Globus pallidus (tissue), 1 donor: Measurements from ENCODE around the gene SCN7A.
A peak's percentile ranks its signal among the peaks of the same experiment; 100 is the strongest.

Experiments used
- DNase-seq: peaks from one replicate; pipeline ENCODE4 v3.0.0-alpha.2; 2015; ENCODE audit warnings: low spot score

The SCN7A gene

DNA sequence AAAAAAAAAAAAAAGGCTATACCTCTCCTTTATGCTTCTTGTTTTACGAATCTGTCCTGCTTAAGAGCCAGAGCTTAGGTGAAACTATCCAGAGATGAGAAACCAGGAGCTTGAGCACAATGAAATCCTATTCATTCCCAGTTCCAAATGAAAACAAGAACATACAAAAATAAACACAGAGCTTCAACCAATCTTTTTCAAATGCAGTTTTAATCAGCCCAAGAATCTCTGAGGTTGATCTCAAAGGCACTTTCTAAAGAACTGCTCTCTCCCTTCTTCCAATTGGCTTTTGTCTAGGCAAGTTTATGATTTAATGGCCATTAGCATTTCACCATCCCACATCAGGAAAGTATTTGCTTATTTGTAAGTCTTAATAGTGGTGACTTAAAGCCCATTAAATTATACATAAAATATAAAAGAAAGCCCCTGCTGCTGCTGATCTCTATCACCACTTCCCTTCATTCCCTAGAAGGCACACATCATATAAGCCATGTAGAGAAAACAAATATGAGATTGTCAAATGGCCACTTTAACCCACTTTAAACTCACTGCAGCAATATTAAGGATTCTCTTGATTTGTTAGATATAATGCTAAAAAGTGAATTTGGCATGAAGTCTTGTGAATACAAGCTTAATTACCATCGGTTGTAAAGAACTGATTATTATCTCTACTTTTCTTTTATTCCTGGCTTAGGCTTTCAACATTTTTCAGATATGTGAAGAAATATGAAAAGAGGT lies 89.0 kb downstream of the SCN7A start:
- no peak for DNase-seq

DNA sequence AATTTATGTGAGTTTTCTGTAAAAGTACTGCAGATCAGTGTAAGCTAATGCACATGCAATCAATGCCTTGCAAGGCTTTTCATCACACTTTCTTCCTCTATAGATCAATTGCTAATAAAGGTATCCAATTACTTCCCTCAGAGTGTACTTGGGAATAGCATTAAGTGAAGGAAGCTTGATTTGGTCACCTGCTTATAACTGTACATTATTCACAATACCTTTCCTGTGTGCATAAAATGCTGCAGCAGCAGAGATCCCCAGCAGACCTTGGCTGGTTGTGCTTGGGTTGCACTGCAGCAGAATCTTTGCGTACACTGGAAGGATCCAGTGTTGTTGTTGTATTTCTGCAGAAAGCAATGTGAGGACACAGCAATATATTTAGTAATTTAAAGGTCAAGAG lies 99.8 kb downstream of the SCN7A start:
- no peak for DNase-seq

DNA sequence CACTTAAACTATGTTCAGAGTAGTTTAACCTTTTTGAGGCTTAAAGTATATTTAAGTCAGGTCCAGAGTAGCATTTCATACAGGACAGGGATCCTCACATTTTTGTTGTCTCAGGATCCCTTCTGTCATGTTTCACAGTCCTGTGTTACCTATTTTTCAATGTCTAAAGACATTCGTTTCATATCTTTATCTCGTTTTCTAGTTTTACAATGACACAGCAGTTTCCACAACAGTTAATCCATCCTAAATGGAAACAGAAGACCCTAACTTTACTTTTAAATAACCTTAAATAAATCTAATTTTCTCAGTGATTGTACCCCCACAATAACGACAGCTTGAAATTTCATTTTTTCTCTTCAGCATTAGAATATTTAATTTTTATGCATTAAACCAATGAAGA lies 101.0 kb downstream of the SCN7A start:
- no peak for DNase-seq

DNA sequence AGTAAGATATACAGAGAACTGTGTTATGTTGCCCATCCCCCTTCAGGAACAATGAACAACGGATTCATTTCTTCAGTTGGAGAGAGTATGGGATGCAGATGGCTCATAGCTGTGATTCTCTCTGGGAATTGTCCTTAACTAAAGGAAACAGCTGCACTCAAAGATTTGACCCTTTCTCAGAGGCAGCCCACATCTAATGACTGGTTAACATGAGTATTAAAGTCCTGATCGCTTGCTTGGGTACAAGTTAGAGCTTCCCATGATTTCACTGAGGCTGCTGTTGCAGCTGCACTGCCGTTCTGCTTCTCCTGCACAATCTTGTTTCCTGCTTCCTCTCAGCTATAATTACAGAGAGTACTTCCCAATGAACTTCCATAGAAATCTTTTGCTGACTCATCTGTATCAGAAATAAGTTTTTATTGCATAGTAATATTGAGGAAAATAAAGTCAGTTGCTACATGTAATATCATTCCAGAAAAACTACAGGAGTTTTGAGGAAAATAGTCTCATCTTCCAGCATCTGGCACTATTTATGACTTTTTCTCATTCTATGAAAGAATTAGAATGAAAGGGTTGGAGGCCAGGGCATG lies 105.5 kb downstream of the SCN7A start:
- no peak for DNase-seq

DNA sequence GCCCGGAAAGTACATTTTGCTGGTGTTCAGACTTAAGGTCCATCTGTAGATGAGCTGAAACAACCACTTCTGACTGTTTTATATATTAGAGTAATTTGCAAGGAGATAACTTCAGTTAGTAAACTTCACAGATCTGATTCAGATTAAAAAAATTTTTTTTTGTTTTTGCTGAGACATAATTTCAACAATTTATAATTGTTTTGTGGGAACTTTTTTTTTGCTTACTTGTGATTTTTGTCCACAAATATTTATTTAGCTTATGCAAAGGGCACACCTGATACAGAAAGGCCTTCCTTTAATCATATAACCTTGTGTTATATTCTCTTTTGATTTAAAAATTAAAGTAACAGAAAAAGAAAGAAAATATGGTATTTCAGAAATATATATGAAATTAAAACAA lies 108.7 kb downstream of the SCN7A start:
- no peak for DNase-seq

DNA sequence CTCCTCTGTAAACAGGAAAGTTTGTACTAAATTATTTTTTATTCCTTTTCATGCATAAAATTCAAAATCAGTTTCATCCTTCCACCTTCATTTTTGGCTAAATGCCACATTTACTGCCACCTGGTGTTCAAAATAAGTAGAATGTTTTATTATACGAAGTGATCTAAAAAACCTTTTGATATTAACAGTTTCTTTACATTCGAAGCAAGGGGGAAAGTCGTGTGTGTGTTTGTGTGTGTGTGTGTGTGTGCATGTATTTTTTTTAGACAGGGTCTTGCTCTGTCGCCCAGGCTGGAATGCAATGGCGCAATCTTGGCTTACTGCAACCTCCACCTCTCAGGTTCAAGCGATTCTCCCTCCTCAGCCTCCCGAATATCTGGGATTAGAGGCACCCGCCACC lies 109.3 kb downstream of the SCN7A start:
- DNase-seq, result no peak

DNA sequence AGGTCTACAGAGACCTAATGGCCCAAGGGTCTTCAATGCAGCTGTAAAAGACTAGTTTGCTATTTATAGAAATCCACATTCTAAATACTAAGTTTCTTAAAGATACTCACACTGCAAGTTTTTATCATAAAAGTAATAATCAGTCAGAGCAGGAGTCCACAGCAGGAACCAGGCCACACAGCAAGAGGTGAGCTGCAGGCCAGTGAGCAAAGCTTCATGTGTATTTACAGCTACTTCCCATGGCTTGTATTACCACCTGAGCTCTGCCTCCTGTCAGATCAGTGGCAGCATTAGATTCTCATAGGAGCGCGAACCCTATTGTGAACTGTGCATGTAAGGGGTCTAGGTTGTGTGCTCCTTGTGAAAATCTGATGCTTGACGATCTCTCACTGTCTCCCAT lies 111.6 kb downstream of the SCN7A start:
- DNase-seq, result no peak

DNA sequence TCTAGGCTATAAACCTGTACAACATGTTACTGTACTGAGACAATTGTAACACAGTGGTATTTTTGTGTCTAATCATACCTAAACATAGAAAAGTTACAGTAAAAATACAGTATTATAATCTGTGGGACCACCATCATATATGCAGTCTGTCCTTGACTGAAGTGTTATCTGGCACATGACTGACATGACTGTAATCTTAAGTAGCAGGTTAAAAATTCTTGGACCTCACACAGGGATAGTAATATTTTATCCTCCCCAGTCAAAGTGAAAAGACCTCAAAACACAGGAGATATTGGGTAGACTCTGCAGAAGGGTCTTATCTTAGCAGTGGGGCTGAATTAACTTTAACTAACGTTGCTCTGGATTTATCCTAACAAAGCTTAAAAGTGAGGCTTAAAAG lies 113.4 kb downstream of the SCN7A start:
- no peak for DNase-seq

DNA sequence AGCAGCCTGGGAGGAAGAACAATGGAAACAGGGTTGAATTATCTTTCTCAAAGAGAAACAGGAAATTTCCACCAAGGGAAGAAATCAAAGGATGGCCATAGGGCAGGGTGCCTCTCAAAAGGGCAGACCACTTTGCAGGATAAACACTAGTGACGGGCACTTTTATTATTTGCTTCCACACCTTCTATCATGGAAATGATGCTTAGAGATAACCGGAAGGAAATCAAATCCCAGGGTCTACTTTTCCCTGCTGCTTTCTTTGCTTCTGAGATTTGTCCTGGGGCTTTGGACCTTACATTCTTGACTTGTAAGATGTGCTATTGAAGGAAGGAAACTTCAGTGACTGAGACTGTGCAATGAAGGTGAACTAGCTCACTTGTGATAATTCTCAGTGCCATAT lies 117.2 kb downstream of the SCN7A start:
- no peak for DNase-seq

DNA sequence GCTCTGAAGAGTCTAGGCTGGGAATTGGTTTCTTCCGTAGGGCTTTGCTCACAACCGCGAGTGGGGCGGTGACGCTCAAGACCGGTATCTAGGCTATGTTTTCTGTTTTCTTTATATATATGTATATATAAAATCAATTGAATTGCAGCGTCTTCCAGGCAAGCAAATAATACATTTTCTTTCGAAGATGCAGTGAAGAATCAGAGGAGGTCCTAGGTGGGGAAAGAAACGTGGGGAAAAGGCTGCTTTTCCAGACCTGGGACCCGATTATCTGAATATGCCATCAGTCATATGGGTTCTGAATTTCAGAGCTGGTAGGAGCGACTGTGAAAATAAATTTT lies 117.6 kb downstream of the SCN7A start:
- DNase-seq, result no peak

DNA sequence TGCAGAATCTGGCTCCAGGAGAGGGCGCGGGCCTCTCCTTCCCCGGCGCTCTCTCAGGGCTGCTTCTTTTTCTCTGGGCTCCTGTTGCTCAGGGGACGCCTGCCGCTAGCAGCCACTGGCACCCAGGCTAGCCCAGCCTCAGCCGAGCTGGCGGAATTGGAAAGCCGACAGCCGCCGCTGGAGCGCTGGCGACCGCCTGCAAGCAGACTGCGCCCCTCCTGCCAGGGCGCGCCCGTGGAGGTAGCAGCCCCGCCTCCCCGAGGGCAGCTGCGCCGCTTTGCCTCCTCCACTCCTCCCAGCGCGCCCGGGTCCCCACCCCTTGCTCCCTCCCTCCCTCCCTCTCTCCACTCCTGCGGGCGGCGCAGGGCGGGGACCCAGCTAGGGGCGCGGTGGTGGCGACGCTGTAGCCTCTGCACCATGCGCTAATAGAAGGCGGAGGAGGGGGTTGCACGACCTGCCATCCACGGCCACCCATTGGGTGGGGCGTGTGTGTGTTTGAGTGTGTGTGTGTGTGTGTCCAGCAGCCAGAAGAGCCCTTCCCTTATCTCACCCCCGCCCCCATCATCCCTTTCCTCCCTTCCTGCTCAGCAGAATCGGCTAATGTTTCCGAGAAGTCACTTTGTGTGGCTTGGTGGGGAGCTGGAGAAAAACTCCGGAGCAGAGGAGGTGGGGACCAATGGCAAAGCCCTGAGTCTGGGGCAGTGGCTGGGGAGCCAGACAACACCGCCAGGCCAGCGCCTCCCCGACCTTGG lies 118.1 kb downstream of the SCN7A start, which contains the start of gene SCN9A:
Gene SCN9A, minus strand, starts transcription at position 209 of the 752 bp plus-strand sequence. CDS start 64,188 bp downstream, outside the sequence.
- DNase-seq, result peak; percentile 38

DNA sequence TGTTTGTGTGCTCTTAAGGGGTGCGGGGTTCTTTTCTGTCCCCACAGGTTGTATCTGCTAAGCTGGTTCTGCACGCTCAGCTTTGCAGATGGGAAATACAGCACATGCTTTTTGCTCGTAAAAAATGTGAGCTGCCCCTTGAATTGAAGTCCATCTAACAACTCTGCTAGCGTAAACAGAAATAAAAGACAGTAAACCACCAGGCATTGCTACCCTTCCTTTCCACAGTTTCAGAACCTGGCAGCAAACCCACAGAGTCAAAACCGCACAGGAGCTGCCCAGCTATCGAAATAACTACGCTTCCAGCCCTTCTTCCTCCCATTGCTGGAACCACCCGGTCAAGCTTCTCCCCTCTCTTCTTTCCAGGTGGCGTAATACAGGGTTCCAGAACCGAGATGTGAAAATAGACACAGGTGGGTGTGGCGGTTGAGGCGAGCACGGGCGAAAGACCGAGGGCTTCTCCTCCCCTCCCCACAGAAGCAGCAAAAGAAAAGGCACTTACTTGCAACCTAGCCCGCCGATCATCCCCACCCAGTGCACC lies 118.8 kb downstream of the SCN7A start:
- DNase-seq, result no peak

DNA sequence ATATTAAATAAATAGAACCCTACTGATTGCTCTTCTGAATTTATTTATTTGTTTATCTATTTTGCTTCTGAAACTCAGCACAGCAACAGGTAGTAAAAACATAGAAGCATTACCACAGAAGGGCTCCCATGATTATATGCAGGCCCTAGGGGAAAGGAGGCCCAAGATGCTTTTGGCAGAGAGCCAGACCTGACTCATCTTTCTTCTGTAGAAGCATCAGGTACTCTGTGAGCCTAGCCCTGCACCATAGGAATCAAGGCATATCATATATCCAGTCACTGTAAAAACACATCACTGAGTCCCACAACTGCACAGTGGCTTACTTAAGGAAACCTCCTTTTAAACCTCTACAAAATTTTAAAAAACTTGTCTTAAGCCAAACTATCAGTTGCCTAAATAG lies 120.1 kb downstream of the SCN7A start:
- DNase-seq, result no peak

DNA sequence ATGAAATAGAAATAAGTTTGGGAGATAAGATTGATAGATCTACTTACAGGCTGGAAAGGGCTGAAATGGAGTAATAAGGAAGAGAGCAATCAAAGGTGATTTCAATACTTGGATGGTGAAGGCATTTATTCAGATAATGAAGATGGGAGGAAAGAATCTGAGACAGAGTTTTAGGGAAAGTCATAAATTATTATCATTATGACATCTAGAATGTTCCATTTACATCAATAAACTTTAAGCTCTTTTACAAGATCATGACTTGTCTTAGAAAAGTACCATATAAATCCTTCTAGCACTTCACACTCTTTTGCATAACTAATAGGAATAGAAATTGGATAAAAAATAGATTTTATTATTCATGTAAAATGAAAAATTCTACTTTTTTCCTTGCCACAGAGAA lies 120.5 kb downstream of the SCN7A start:
- DNase-seq, result no peak

DNA sequence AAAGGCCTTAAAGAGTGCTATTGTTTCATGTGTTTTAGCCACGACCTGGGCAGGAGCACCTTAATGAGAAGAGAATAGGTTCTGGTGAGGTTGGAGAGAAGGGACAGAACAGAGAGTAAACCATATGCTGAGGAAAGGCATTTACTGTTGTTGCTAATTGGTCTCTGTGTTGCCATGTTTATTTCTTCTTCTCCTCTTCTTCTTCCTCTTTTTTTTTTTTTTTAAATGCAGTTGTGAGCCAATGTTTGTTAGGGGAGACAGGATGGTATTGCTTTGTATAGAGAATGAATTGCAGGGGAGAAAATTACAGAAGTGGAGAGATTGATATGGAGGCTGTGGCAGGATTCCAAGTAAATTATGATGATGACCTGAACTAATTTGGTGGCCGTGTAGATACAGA lies 120.9 kb downstream of the SCN7A start:
- no peak for DNase-seq

DNA sequence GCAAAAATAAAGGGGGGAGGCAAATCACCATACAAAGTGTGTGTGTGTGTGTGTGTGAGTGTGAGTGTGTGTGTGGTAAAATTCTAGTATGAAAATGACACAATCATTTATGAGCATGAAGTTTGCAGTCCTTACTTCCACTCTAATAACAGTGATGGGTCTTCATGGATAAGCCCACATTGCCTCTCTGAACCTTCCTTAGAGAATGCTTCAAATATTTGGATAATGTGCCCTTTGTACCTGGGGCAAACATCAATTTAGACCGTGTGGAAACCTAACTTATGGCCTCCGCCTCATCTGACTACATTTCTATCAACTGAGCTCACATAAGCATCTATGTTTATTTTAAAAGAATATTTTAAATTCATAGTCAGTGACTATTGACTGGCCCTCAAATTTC lies 122.0 kb downstream of the SCN7A start:
- DNase-seq, result no peak

DNA sequence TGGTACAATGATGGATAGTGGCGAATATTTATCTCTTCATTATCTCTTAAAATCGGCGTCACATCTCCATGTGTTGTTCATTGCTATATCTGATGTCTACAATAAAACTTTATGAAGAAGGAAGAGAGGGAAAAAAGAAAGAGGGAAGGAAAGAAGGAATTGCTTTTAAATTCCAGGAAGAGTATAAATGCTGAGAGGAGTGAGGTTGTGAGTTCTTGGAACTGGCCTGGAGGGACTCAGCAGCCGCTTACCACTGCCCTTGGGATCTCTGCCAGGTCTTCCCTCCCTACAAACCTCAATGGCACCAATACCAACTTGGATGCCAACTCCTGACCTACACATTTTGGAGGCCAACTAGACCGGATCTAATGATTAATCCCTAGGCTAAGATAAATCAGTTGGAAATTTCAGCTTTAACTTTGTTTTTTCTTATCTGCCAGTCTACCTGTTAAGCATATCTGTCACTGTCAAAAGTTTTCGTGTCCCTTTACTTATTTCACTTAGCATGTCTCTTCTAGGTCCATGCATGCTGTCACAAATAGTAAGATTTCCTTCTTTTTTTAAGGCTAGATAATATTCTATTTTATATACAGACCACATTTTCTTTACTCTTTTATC lies 128.1 kb downstream of the SCN7A start:
- DNase-seq, result no peak

DNA sequence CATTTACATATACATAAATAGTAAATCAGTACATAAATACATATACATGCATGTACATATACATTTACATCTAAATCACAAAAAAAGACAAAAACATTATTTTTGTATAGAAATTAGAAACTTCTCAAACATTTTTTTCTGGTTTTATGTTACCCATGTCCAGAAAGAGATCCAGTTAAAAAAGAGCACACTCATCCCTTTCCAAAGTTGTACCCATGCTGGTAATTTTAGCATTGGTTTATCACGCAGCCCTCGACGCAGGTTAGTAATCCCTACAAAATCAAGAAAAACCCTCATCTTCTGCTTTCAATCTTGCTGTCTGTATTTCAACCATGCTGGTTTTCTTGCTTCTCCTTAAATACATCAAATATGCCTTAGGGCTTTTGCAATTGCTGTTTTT lies 128.8 kb downstream of the SCN7A start:
- DNase-seq, result no peak

DNA sequence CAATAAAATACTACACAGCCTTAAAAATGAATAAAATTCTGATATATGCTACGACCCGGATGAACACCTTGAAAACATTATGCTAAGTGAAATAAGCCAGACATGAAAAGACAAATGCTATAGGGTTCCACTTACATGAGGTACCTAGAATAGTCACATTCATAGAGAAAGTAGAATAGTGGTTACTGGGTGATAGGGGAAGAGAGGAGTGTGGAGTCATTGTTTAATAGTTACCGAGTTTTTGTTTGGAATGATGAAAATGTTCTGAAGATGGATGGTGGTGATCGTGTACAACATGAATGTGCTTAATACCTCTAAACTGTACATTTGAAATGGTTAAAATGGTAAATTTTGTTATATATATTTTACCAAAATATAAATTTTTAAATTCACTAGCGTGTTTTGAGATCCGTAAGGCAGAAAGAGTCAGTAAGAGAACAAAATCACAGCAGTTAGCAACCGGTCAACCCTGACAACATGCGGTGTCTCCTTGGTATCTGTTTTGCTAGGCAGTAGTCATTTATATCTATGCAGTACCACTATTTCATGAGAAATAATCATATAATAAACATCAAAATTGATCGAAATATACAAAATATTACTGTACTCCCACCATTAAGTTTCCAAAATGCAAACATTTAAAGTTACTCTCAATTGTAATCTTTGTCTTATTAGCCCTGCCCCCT lies 129.4 kb downstream of the SCN7A start:
- no peak for DNase-seq

DNA sequence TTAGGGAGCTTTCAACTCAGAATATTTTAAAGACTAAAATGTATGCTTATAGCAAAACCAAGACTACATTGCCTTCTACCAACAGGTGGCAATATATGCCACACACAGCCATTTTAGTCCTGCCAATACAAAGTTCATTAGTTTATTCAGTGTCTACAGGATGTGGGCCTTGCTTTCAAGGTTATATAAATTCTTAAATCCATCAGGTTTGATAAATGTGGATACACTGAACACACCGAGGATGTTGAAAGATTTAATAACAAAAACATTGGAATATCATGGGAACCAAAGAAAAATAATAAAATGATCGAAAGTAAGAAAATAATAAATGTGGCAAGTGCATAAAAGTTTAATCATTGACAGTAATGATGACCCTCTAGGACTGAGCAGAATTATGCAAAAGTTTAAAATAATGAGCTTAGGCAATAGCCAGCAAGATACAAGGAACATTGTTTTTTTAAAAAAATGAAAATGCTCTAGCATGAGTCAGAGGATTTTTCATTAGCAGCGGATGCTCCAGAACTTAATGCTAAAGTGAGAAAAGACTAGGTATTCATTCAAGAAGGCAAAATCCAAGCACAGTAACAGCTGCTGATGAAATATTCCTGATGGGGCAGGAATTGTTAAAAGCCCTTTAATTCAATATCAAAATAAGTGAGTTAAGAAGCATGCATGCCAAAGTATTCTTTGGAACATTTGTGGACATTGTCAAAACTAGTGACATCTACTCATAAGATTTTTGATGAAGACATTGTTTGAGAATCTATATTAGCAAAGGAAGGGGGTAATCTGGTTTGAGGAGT lies 132.5 kb downstream of the SCN7A start:
- no peak for DNase-seq

DNA sequence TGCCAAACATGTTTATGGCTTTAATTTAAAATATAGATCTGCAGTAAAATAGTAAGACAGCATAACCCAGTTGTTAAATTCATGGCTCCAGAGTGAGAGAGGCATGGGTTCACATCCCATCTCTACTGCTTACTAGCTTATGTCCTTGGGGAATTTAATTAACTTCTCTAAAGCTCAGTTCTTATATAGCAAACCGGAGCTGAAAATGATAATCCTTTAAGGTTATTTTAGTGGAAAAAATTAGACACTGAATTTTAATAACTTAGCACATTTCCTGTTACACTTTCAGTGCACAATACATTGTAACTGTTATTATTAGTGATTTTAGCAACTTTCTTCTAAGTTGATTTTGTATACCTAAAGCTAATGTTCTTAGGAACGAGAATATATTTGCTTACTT lies 133.1 kb downstream of the SCN7A start:
- DNase-seq, result no peak
